ENCODE data around the gene OLFM1. TPM values are rescaled to one million over a fixed set of nuclear protein-coding genes. Genes with fewer than 3 reads are reported as not detected.

Gene OLFM1
- total and polyA plus RNA-seq, 2 donors (not counting 1 experiment from before 2014, with no cell fraction given): 0.07 TPM; not detected in 1

GRCh38 chr9:135138078-135138855, 50.8 kb downstream of the OLFM1 start:
- Mint-ChIP-seq H3K27ac (no peak overlapping the region), H3K27me3 (peaks cover 7% of the 10 kb centered on the region), H3K4me1 (no peaks in the 10 kb centered on the region), H3K9me3 (ENCODE audit: insufficient read depth) (no peaks in the 10 kb centered on the region), H3K4me3 (no peak overlapping the region)
- POLR2A ChIA-PET: no interaction called here
- H2AFZ ChIP-seq (ENCODE audit: insufficient read depth, low read depth, low read length, poor library complexity, severe bottlenecking): no peak overlapping the region
- CTCF ChIA-PET: no interaction called here
- H3K79me2 ChIP-seq (ENCODE audit: control insufficient read depth, insufficient read depth, low read length): no peaks in the 10 kb centered on the region
- DNase-seq (no peak), ATAC-seq (ENCODE audit: low read depth) (no peak)
- peaks cover 0 to 33% (median 0%) of the 10 kb centered on the region in 3 donors for H3K9me3 ChIP-seq (ENCODE audit: control extremely low read depth in 1 of 3, control insufficient read depth in 2 of 3, insufficient read depth in 1 of 3, low read length in 2 of 3)
- no peaks in the 10 kb centered on the region for H3K36me3 ChIP-seq (replicated peaks in 1 of 2; ENCODE audit: control extremely low read depth in 1 of 2, control insufficient read depth in 1 of 2, extremely low read depth in 1 of 2, insufficient read depth in 2 of 2, low read length in 1 of 2)
- TF ChIP-seq EZH2 (IDR thresholded peaks at IDR 0.05; ENCODE audit: borderline replicate concordance, insufficient read depth, low read depth, low read length, poor library complexity, severe bottlenecking): no peak
- TF ChIP-seq CTCF (IDR thresholded peaks at IDR 0.05): no peak
- no peaks in the 10 kb centered on the region for H3K4me1 ChIP-seq (ENCODE audit: control insufficient read depth in 2 of 2, insufficient read depth in 2 of 2, low read length in 2 of 2)
- H3K9ac ChIP-seq (ENCODE audit: low read length): no peak overlapping the region
- no peak overlapping the region for H3K4me2 ChIP-seq (replicated peaks; ENCODE audit: low read depth, low read length, poor library complexity, severe bottlenecking)
- intact Hi-C loops (cut with micrococcal nuclease): no loop called here
- no peaks in the 10 kb centered on the region for H4K20me1 ChIP-seq (ENCODE audit: control insufficient read depth, insufficient read depth, low read length, poor library complexity, severe bottlenecking)
- WGBS (ENCODE audit: insufficient coverage): 87% methylated on average over 8 of the region's 10 CpGs
- H3K27me3 ChIP-seq (replicated peaks in 1 of 4; ENCODE audit: control extremely low read depth in 1 of 4, control insufficient read depth in 3 of 4, insufficient read depth in 4 of 4, low read length in 3 of 4): peaks cover 0 to 4% (median 0%) of the 10 kb centered on the region in 4 experiments
- no peak overlapping the region for H3K4me3 ChIP-seq (ENCODE audit: control extremely low read depth in 1 of 5, extremely low read depth in 1 of 5, insufficient read depth in 1 of 5, low read depth in 2 of 5, low read length in 4 of 5)
- H3K27ac ChIP-seq (ENCODE audit: low read length in 2 of 2): no peak overlapping the region

GRCh38 chr9:135139366-135139959, 52.0 kb downstream of the OLFM1 start:
- H3K4me3 ChIP-seq (ENCODE audit: control extremely low read depth in 1 of 5, extremely low read depth in 1 of 5, insufficient read depth in 1 of 5, low read depth in 2 of 5, low read length in 4 of 5): no peak overlapping the region
- H3K27me3 ChIP-seq (replicated peaks in 1 of 4; ENCODE audit: control extremely low read depth in 1 of 4, control insufficient read depth in 3 of 4, insufficient read depth in 4 of 4, low read length in 3 of 4): peaks cover 0 to 4% (median 0%) of the 10 kb centered on the region in 4 experiments
- DNase-seq (no peak), ATAC-seq (ENCODE audit: low read depth) (no peak)
- no peak for TF ChIP-seq EZH2 (IDR thresholded peaks at IDR 0.05; ENCODE audit: borderline replicate concordance, insufficient read depth, low read depth, low read length, poor library complexity, severe bottlenecking)
- TF ChIP-seq CTCF (IDR thresholded peaks at IDR 0.05): no peak
- H3K36me3 ChIP-seq (replicated peaks in 1 of 2; ENCODE audit: control extremely low read depth in 1 of 2, control insufficient read depth in 1 of 2, extremely low read depth in 1 of 2, insufficient read depth in 2 of 2, low read length in 1 of 2): no peaks in the 10 kb centered on the region
- H3K4me3 Mint-ChIP-seq: no peak overlapping the region
- no peaks in the 10 kb centered on the region for H3K79me2 ChIP-seq (ENCODE audit: control insufficient read depth, insufficient read depth, low read length)
- H3K4me2 ChIP-seq (replicated peaks; ENCODE audit: low read depth, low read length, poor library complexity, severe bottlenecking): no peak overlapping the region
- H3K9me3 Mint-ChIP-seq (ENCODE audit: insufficient read depth): no peaks in the 10 kb centered on the region
- ChIA-PET POLR2A (no interaction called here), CTCF (no interaction called here)
- H3K27ac ChIP-seq (ENCODE audit: low read length in 2 of 2): no peak overlapping the region
- H3K9ac ChIP-seq (ENCODE audit: low read length): no peak overlapping the region
- no peak overlapping the region for H3K27ac Mint-ChIP-seq
- no peaks in the 10 kb centered on the region for H4K20me1 ChIP-seq (ENCODE audit: control insufficient read depth, insufficient read depth, low read length, poor library complexity, severe bottlenecking)
- peaks cover 0 to 33% (median 0%) of the 10 kb centered on the region in 3 donors for H3K9me3 ChIP-seq (ENCODE audit: control extremely low read depth in 1 of 3, control insufficient read depth in 2 of 3, insufficient read depth in 1 of 3, low read length in 2 of 3)
- no peaks in the 10 kb centered on the region for H3K4me1 Mint-ChIP-seq
- no peaks in the 10 kb centered on the region for H3K4me1 ChIP-seq (ENCODE audit: control insufficient read depth in 2 of 2, insufficient read depth in 2 of 2, low read length in 2 of 2)
- no peak overlapping the region for H2AFZ ChIP-seq (ENCODE audit: insufficient read depth, low read depth, low read length, poor library complexity, severe bottlenecking)
- 100% methylated on average over 1 of the region's 2 CpGs for WGBS (ENCODE audit: insufficient coverage)
- peaks cover 7% of the 10 kb centered on the region for H3K27me3 Mint-ChIP-seq
- intact Hi-C loops (cut with micrococcal nuclease): no loop called here
